Measurements from ENCODE around the gene GINS2. TPM values are rescaled to one million over a fixed set of nuclear protein-coding genes. Genes with fewer than 3 reads are reported as not detected.

Gene GINS2
- total RNA-seq, 3 donors from 2014 or later (not counting 1 experiment from before 2014, with no cell fraction given) = 0.73 to 2.6 (median 0.89) TPM

- Histone ChIP-seq H3K4me3 (ENCODE audit: low read length) (no peak overlapping the region), H3K27ac (ENCODE audit: low read length) (no peak overlapping the region), H3K9me3 (ENCODE audit: control insufficient read depth, insufficient read depth, low read length) (peaks cover 4% of the 10 kb centered on the region), H3K4me1 (ENCODE audit: control insufficient read depth, insufficient read depth, low read length) (peaks cover 9% of the 10 kb centered on the region), H3K27me3 (ENCODE audit: control insufficient read depth, insufficient read depth, low read length) (no peaks in the 10 kb centered on the region), H3K36me3 (ENCODE audit: control insufficient read depth, insufficient read depth, low read length) (no peaks in the 10 kb centered on the region)
- WGBS (ENCODE audit: insufficient coverage) = 34% methylated on average over 22 of the region's 22 CpGs
- Mint-ChIP-seq H3K27me3 (ENCODE audit: low read depth in 2 of 2) (peaks cover 6% of the 10 kb centered on the region in 2 donors), H3K36me3 (no peaks in the 10 kb centered on the region), H3K4me1 (no peaks in the 10 kb centered on the region), H3K9me3 (no peaks in the 10 kb centered on the region), H3K4me3 (no peak overlapping the region), H3K27ac (no peak overlapping the region)
- intact Hi-C loops (cut with micrococcal nuclease) = loop anchor here (5.0 to 10.0 kb wide), 3 partner anchors 61 to 418 kb away; no protein-coding TSS in a partner anchor
- DNase-seq = no peak
- TF ChIP-seq, protein P1, sequence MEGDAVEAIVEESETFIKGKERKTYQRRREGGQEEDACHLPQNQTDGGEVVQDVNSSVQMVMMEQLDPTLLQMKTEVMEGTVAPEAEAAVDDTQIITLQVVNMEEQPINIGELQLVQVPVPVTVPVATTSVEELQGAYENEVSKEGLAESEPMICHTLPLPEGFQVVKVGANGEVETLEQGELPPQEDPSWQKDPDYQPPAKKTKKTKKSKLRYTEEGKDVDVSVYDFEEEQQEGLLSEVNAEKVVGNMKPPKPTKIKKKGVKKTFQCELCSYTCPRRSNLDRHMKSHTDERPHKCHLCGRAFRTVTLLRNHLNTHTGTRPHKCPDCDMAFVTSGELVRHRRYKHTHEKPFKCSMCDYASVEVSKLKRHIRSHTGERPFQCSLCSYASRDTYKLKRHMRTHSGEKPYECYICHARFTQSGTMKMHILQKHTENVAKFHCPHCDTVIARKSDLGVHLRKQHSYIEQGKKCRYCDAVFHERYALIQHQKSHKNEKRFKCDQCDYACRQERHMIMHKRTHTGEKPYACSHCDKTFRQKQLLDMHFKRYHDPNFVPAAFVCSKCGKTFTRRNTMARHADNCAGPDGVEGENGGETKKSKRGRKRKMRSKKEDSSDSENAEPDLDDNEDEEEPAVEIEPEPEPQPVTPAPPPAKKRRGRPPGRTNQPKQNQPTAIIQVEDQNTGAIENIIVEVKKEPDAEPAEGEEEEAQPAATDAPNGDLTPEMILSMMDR (IDR thresholded peaks at IDR 0.05) = no peak
- no peak for ATAC-seq
Observed at GRCh38 chr16:85715169-85716021, 26.6 kb upstream of the GINS2 start.

- no peaks in the 10 kb centered on the region for H3K36me3 ChIP-seq (ENCODE audit: control insufficient read depth, insufficient read depth, low read length)
- TF ChIP-seq, protein P1 (IDR thresholded peaks at IDR 0.05) = no peak
- no peaks in the 10 kb centered on the region for H3K4me1 Mint-ChIP-seq
- 84% methylated on average over 9 of the region's 9 CpGs for WGBS (ENCODE audit: insufficient coverage)
- H3K27ac ChIP-seq (ENCODE audit: low read length) = no peak overlapping the region
- no peaks in the 10 kb centered on the region for H3K27me3 ChIP-seq (ENCODE audit: control insufficient read depth, insufficient read depth, low read length)
- H3K36me3 Mint-ChIP-seq = no peaks in the 10 kb centered on the region
- no peak overlapping the region for H3K4me3 ChIP-seq (ENCODE audit: low read length)
- no peak for ATAC-seq
- H3K4me3 Mint-ChIP-seq = no peak overlapping the region
- no peak overlapping the region for H3K27ac Mint-ChIP-seq
- H3K4me1 ChIP-seq (ENCODE audit: control insufficient read depth, insufficient read depth, low read length) = peaks cover 3% of the 10 kb centered on the region
- no peaks in the 10 kb centered on the region for H3K9me3 Mint-ChIP-seq
- DNase-seq = no peak
- H3K9me3 ChIP-seq (ENCODE audit: control insufficient read depth, insufficient read depth, low read length) = peaks cover 4% of the 10 kb centered on the region
- intact Hi-C loops (cut with micrococcal nuclease) = loop anchor here (10.0 kb wide), 1 partner anchor 58 kb away; no protein-coding TSS in a partner anchor
- H3K27me3 Mint-ChIP-seq (ENCODE audit: low read depth in 2 of 2) = peaks cover 6% of the 10 kb centered on the region in 2 donors
Observed at GRCh38 chr16:85712801-85713200, 24.0 kb upstream of the GINS2 start.

DNA sequence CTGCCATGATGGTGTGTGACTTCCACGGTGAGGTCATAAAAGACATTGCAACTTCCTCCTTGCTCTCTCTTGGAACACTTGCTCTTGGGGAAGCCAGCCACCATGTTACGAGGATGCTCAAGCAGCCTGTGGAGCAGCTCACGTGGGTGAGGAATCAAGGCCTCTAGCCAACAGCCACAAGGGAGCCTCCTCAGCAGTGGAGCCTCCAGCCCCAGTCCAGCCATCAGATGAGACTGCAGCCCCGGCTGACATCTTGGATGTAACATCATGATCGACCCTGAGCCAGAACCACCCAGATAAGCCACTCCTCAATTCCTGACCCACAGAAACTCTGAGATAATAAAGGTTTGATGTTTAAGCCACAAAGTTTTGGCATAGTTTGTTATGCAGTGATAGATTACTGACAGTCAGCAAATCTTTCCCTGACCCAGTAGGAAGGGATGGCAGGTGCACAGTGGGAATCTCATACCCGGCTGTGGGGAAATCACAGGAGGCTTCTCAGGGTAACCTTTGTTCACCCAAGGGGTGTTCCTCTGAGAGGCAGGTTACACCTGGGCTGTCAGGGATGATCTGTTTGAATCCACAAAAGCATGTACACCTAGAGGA is 23.3 kb upstream of the GINS2 start:
- H3K27ac Mint-ChIP-seq = no peak overlapping the region
- no peaks in the 10 kb centered on the region for H3K36me3 ChIP-seq (ENCODE audit: control insufficient read depth, insufficient read depth, low read length)
- WGBS (ENCODE audit: insufficient coverage) = 92% methylated on average over 6 of the region's 6 CpGs
- TF ChIP-seq, protein P1 (IDR thresholded peaks at IDR 0.05) = no peak
- H3K4me3 Mint-ChIP-seq = no peak overlapping the region
- DNase-seq (no peak), ATAC-seq (no peak)
- H3K9me3 ChIP-seq (ENCODE audit: control insufficient read depth, insufficient read depth, low read length) = peaks cover 4% of the 10 kb centered on the region
- H3K4me1 ChIP-seq (ENCODE audit: control insufficient read depth, insufficient read depth, low read length) = no peaks in the 10 kb centered on the region
- no peaks in the 10 kb centered on the region for H3K4me1 Mint-ChIP-seq
- H3K9me3 Mint-ChIP-seq = no peaks in the 10 kb centered on the region
- H3K27me3 Mint-ChIP-seq (ENCODE audit: low read depth in 2 of 2) = peaks cover 6% of the 10 kb centered on the region in 2 donors
- no peaks in the 10 kb centered on the region for H3K27me3 ChIP-seq (ENCODE audit: control insufficient read depth, insufficient read depth, low read length)
- H3K36me3 Mint-ChIP-seq = no peaks in the 10 kb centered on the region
- H3K4me3 ChIP-seq (ENCODE audit: low read length) = no peak overlapping the region
- no peak overlapping the region for H3K27ac ChIP-seq (ENCODE audit: low read length)
- intact Hi-C loops (cut with micrococcal nuclease) = loop anchor here (10.0 kb wide), 1 partner anchor 57 kb away; no protein-coding TSS in a partner anchor

All from natural killer cell (primary cell).